HG03066 (cell line): ENCODE results near the gene IL4R.
A peak's percentile ranks its signal among the peaks of the same experiment; 100 is the strongest.
"Not testable (repeated sequence)": the region's sequence is repeated elsewhere in the genome, so short reads cannot be mapped to it uniquely, and the experiment has no call there.

Source experiments
- ATAC-seq: cut with Tn5 transposase; IDR thresholded peaks from one replicate; pipeline ENCODE4 v1.9.1; 2021; ENCODE audit warnings: low read depth; ENCODE audit not compliant: unreplicated experiment

The IL4R gene

GRCh38 chr16:27313422-27314160, at the start of gene IL4R:
Gene IL4R, plus strand, starts transcription at chr16:27313974. Its CDS starts 26,230 bp downstream, at chr16:27340204.
- ATAC-seq = peak; percentile 45

DNA sequence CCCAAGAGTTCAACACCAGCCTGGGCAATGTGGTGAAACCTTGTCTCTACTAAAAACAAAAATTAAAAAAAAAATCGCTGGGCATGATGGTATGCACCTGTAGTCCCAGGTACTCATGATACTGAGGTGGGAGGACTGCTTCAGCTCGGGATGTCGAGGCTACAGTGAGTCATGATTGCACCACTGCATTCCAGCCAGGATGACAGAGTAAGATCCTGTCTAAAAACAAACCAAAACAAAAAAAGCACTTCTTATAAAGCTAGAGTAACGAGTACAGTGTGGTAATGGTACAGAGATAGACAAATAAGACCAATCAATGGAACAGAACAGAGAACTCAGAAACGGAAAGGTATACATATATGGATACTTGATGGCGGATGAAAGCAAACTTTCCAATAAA, 49.6 kb upstream of the IL4R start:
- ATAC-seq = no peak

DNA sequence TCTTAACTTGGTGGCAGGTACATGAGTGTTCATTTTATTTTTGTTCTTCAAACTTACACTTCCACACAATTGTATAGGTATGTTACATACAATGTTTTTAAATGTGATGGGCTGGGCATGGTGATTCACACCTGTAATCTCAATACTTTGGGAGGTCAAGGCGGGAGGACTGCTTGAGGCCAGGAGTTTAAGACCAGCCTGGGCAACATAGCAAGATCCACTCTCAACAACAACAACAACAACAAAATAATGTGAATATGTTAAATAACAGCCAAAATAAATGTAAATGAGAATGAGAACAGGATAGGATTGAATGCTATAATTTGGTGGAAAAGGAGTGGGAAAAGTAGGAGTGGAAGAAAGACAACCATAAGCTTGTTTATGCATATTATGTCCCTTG, 47.8 kb upstream of the IL4R start:
- no peak for ATAC-seq

- ATAC-seq = no peak
Observed at GRCh38 chr16:27267037-27267677, 46.6 kb upstream of the IL4R start.

DNA sequence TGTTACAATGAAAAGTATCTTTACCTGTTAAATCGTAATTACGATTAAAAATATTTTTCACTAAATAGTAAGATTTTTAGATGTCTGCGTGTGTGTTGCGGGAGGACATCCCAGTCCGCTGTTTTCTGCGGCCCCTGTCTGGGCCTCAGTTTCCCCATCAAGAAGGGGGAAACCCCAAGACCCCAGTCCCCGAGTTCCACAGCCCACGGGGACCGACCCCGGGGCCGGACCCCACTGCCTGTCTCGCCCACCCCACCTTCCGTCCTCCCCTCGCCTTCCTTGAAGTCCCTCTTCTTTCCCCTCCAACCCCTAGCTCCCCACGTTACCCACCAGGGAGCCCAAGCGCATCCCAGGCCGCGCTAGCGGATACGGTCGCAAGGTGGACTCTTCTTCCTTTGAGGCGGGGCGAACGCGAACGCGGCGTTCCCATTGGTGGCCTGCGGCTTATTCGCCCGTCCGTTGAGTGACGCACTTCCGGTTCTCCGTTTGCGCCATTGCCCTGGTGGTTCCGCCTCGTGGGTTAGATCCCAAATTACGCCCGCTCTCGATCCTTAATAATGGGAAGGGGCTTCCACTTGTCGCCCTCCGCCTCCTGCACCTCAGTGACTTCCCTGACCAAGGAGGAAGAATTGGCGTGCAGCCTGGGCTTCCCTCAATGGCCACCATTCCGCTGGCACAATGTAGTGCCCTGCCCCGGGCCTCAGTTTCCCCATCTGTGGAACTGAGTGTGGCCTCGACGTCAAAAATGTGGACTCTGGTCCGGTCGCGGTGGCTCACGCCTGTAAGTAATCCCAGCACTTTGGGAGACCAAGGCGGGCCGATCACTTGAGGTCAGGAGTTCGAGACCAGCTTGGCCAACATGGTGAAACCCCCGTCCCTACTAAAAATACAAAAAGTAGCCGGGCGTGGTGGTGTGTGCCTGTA, 45.1 kb upstream of the IL4R start, which contains the start of gene NSMCE1:
TSS of gene NSMCE1 (minus strand) at position 397 of the 924 bp plus-strand sequence. CDS start 11,202 bp downstream, outside the sequence.
- peak; percentile 89 for ATAC-seq

GRCh38 chr16:27269300-27270150, 44.2 kb upstream of the IL4R start:
- no peak for ATAC-seq

GRCh38 chr16:27270349-27270748, 43.4 kb upstream of the IL4R start:
- no peak for ATAC-seq

DNA sequence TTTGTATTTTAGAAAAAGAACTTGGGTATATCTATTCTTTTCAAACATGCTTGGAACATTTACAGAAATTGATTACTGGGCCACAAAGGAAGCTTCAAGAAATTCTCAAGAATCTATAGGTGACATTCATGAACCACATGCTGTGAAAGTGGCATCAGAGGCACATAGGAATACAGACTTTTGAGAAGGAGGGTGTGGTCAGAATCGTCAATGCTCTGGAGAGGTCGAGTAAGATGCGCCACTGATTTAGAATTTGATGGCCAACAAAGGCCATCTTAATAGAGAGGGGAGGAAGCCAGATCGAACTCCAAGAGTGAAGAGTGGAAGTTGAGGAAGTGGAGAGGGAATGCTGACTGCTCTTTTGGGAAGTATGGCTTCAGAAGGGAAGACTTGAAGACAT, 41.7 kb upstream of the IL4R start:
- no peak for ATAC-seq

DNA sequence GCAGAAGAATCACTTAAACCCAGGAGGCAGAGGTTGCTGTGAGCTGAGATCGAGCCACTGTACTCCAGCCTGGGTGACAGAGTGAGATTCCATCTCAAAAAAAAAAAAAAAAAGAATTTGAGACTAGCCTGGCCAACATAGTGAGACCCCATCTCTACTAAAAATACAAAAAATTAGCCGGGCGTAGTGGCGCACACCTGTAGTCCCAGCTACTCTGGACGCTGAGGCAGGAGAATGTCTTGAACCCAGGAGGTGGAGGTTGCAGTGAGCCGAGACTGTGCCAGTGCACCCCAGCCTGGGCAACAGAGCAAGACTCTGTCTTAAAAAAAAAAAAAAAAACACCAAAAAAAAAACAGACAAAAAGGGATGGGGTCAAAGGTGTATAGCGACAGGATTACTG, 41.1 kb upstream of the IL4R start:
- not testable (repeated sequence) for ATAC-seq

GRCh38 chr16:27273330-27273669, 40.5 kb upstream of the IL4R start:
- ATAC-seq = no peak

DNA sequence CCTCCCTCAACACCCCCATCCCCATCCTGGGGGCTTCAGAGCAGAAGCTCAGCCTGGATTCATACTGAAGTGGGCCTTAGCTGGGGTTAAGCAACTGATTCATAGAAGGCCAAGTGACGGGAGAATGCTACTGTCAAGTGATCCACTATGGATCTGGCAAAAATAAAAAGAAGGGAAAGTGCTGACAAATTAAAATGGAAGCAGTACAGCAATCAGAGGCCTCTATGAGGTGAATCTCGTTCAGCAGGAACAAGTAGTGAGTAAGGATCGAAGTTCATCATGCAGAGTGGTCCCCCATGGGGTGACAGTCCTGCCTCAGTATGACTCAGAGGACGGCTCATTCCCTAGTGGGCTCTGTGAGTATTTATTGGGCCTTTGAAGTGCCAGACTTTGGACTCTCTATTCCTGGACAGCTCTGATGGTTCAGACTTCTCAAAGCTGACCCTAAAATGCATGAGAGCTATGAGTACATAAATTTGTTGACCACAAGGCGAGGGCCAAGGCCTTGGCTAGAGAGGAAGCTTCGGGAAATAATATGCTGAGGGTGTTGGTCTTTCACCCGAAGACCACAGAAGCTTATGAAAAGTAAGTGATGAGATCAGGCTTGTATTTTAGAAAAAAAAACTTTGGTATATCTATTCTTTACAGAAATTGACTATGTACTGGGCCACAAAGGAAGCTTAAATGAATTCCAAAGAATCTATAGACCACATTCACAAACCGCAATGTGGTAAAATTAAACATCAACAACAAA, 39.9 kb upstream of the IL4R start:
- ATAC-seq = no peak

GRCh38 chr16:27274424-27274874, 39.3 kb upstream of the IL4R start:
- ATAC-seq = not testable (repeated sequence)

DNA sequence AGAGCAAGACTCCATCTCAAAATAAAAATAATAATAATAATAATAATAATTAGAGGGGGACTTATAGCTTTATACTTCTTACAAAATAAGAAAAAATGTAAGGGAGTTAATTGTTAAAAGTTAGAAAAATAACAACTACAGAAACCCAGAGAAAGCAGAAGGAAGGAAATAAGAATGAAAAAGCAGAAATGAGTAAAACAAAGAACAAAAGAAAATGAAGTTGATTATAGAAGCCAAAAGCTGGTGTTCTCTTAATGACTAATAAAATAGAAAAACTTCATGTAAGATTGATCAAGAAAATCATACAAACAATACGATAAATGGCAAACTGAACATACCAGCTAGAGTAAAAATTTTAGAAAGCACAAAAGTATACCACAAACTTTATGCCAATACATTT, 38.4 kb upstream of the IL4R start:
- no peak for ATAC-seq

- no peak for ATAC-seq
Observed at GRCh38 chr16:27281243-27281642, 32.5 kb upstream of the IL4R start.

DNA sequence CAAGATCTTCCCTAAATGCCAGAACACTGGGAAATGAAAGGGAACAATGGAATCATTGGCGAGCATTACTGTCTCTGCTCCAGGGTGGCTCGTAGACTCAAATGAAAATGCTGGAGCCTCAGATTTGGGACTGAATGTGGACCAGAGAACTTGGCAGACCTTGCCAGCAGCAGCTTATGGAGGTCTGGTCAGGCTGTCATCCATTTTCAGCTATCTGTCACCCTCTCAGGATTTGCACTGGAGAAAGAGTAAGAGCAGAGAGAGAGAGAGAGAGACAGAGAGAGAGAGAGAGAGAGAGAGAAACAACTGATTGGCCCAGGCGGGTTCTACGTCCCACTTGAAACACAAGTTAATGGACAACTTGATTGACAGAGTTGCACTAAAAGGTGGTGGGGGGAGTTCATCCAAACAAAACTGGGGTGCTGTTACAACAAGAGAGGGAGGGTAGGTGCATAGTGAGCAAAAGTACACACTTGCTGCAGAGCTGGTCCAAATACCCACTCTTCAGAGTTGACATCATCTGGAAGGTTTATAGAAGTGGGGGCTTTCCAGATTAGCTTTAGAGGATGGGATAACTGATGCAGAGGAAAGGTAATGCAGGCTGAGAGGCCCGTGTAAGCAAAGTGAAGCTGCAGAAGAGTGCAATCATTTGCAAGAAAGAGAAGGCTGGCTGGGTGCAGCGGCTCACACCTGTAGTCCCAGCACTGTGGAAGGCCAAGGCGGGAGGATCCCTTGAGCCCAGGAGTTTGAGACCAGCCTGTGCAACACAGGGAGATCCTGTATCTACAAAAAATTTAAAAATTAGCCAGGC, 28.7 kb upstream of the IL4R start:
- ATAC-seq = no peak

- no peak for ATAC-seq
Observed at GRCh38 chr16:27285676-27286196, 28.0 kb upstream of the IL4R start.

GRCh38 chr16:27286451-27286850, 27.3 kb upstream of the IL4R start:
- ATAC-seq = no peak

DNA sequence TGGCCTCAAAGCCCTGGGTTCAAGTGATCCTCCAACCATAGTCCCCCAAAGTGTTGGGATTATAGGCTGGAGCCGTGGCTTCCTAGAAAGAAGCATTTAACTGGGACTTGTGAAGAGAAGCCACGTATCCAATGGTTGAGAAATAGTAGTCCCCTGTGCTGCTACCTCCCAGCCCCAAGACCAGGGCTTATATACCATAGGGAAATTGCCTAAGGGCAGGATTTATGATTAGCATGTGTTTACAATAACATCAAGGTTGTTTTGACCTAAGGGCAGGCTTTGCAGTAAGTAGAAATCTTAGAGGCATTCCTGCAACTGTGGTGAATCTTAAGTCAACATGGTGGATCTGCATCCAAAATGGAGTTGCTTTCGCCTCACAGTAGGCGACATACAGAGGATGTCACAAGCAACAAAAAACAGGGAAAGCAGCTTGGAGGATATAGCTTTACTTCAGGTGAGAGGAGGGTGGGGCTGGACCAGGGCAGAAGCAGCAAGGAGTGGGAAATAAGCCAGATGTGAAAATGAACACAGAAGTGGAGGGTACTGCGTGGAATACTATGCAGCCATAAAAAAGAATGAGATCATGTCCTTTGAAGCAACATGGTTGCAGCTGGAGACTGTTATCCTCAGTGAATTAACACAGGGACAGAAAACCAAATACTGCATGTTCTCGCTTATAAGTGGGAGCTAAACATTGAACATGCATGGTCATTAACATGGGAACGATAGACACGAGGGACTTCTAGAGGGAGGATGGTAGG, 26.5 kb upstream of the IL4R start:
- ATAC-seq = no peak
